Trophoblast cell (in vitro differentiated cells and primary cell): Measurements from ENCODE around the gene SYPL1.

ENCODE experiments used
- DNase-seq, 2 donors: peaks; one replicate each; pipeline ENCODE4 v3.0.0-alpha.2; 2016
- H2AFZ ChIP-seq: 2 replicates; pipeline ENCODE4 v1.6.1; 2013; ENCODE audit warnings: low read length, moderate library complexity, mild to moderate bottlenecking; ENCODE audit not compliant: insufficient read depth, poor library complexity
- H2AK5ac ChIP-seq: 2 replicates; pipeline ENCODE4 v1.6.1; 2013; ENCODE audit warnings: mild to moderate bottlenecking, low read length
- H2BK120ac ChIP-seq: 2 replicates; pipeline ENCODE4 v1.6.1; 2013; ENCODE audit warnings: low read length, mild to moderate bottlenecking, moderate library complexity; ENCODE audit not compliant: insufficient read depth, poor library complexity
- H2BK12ac ChIP-seq: 2 replicates; pipeline ENCODE4 v1.6.1; 2013; ENCODE audit warnings: mild to moderate bottlenecking, low read length, moderate library complexity
- H2BK5ac ChIP-seq: 2 replicates; pipeline ENCODE4 v1.6.1; 2013; ENCODE audit warnings: low read length, low read depth, moderate library complexity, mild to moderate bottlenecking; ENCODE audit not compliant: poor library complexity
- H3K14ac ChIP-seq: 2 replicates; pipeline ENCODE4 v1.6.1; 2013; ENCODE audit warnings: mild to moderate bottlenecking, low read length
- H3K18ac ChIP-seq: 2 replicates; pipeline ENCODE4 v1.6.1; 2013; ENCODE audit warnings: mild to moderate bottlenecking, low read length
- H3K23ac ChIP-seq: 2 replicates; pipeline ENCODE4 v1.6.1; 2013; ENCODE audit warnings: low read length
- H3K27ac ChIP-seq: 2 replicates; pipeline ENCODE4 v1.5.1; 2013; ENCODE audit warnings: low read depth, mild to moderate bottlenecking, inconsistent platforms, low read length, moderate library complexity
- H3K27me3 ChIP-seq: 2 replicates; pipeline ENCODE4 v1.6.1; 2013; ENCODE audit warnings: inconsistent platforms, mild to moderate bottlenecking, low read length, moderate library complexity; ENCODE audit not compliant: insufficient read depth
- H3K36me3 ChIP-seq, 2 experiments: 1 replicate in 1 of 2; 2 replicates in 1 of 2; pipeline ENCODE4 v1.6.1; 2013; ENCODE audit warnings: low read length in 2 of 2, mild to moderate bottlenecking in 2 of 2, moderate library complexity in 1 of 2; ENCODE audit not compliant: insufficient read depth in 2 of 2, control insufficient read depth in 1 of 2
- H3K4ac ChIP-seq: 2 replicates; pipeline ENCODE4 v1.6.1; 2013; ENCODE audit warnings: low read depth, mild to moderate bottlenecking, low read length, moderate library complexity
- H3K4me1 ChIP-seq, 2 experiments: 1 replicate in 1 of 2; 2 replicates in 1 of 2; pipeline ENCODE4 v1.6.1; 2013; ENCODE audit warnings: low read length in 2 of 2, mild to moderate bottlenecking in 2 of 2, moderate library complexity in 1 of 2; ENCODE audit not compliant: insufficient read depth in 2 of 2, control insufficient read depth in 1 of 2
- H3K4me2 ChIP-seq: 2 replicates; pipeline ENCODE4 v1.6.1; 2013; ENCODE audit warnings: inconsistent platforms, mild to moderate bottlenecking, low read length, moderate library complexity
- H3K4me3 ChIP-seq: 2 replicates; pipeline ENCODE4 v1.5.1; 2013; ENCODE audit warnings: mild to moderate bottlenecking, low read depth, low read length, inconsistent platforms
- H3K79me1 ChIP-seq: one replicate; pipeline ENCODE4 v1.6.1; 2013; ENCODE audit warnings: low read length
- H3K79me2 ChIP-seq: 2 replicates; pipeline ENCODE4 v1.6.1; 2013; ENCODE audit warnings: low read length, mild to moderate bottlenecking; ENCODE audit not compliant: control insufficient read depth, insufficient read depth, poor library complexity
- H3K9ac ChIP-seq: 2 replicates; pipeline ENCODE4 v1.6.1; 2013; ENCODE audit warnings: mild to moderate bottlenecking, low read length
- H3K9me3 ChIP-seq: 2 replicates; pipeline ENCODE4 v1.6.1; 2013; ENCODE audit warnings: low read depth, mild to moderate bottlenecking, control low read depth, inconsistent platforms, low read length; ENCODE audit not compliant: insufficient read depth
- H4K12ac ChIP-seq: 2 replicates; pipeline ENCODE4 v1.6.1; 2013; ENCODE audit warnings: low read depth, mild to moderate bottlenecking, low read length, moderate library complexity
- H4K8ac ChIP-seq: 2 replicates; pipeline ENCODE4 v1.6.1; 2013; ENCODE audit warnings: low read depth, mild to moderate bottlenecking, low read length, moderate library complexity
- H4K91ac ChIP-seq: one replicate; pipeline ENCODE4 v1.6.1; 2013; ENCODE audit warnings: low read depth, mild to moderate bottlenecking, low read length, moderate library complexity
- WGBS: extraction: QIAGEN DNeasy Blood & Tissue Kit; methylation state at CpG from one replicate; pipeline ENCODE4 v1.1.7; 2013; ENCODE audit warnings: missing lambda C conversion rate; ENCODE audit not compliant: insufficient read length, insufficient coverage; ENCODE audit errors: extremely low coverage; 5-methylcytosine and 5-hydroxymethylcytosine counted together

Gene SYPL1

DNA sequence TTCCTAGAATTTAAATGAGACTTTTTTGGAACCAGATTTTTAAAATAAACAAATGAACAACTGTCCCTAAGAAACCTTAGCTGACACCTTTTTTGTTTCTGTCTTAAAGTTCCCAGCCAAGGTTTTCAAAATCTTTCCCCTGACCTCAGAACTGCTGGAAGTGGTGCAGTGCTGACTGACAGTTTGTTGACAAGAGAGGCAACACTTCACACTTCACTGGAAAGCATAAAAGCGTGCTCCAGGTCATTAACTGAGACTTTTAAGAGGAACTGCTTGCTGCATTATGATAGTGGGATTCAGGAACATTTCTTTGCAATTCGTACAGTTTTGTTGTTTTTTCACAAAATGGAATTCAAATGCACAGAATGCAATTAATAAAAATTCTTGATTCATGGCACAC is 36.2 kb downstream of the SYPL1 start:
- WGBS = no CpG with 5 or more reads among the region's 2 CpGs

DNA sequence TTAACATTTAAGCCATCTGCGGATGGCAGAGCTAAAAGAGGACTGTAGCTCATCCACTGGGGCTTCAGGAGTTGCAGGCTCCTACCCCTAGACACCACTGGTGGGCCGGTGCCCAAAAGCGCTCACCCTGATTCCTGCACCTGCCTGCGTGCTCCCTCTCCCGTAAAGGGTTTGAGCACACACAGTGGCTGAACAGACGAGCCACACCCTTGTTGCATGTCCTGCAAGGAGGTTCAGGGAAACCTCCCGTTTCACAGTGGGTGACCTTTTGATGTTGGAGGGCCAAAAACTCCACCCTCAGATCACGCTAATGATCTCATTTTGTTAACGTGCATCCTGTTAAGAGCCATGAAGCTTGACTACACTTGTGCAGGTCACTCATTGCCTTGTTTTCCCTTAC is 37.9 kb downstream of the SYPL1 start:
- Histone ChIP-seq H3K14ac (no peak overlapping the region), H3K9ac (no peak overlapping the region), H2AFZ (no peak overlapping the region), H3K4me3 (no peak overlapping the region), H3K27ac (no peak overlapping the region), H2BK120ac (no peak overlapping the region), H3K18ac (no peak overlapping the region), H4K91ac (no peak overlapping the region), H3K9me3 (no peaks in the 10 kb centered on the region), H2BK12ac (no peak overlapping the region), H3K4me2 (no peak overlapping the region), H3K4me1 (peaks cover 4 to 9% of the 10 kb centered on the region in 2 experiments), H3K79me1 (no peaks in the 10 kb centered on the region), H2AK5ac (no peak overlapping the region), H3K79me2 (no peaks in the 10 kb centered on the region), H3K36me3 (no peaks in the 10 kb centered on the region), H3K27me3 (no peaks in the 10 kb centered on the region), H3K4ac (no peak overlapping the region), H3K23ac (no peak overlapping the region), H4K12ac (no peak overlapping the region), H2BK5ac (no peak overlapping the region), H4K8ac (no peak overlapping the region)
- DNase-seq = no peak
- WGBS = no CpG with 5 or more reads among the region's 9 CpGs

More for the DNA sequence above, 36.2 kb downstream of the SYPL1 start:
- Histone ChIP-seq H2AK5ac (no peak overlapping the region), H3K9me3 (no peaks in the 10 kb centered on the region), H3K27ac (no peak overlapping the region), H3K79me2 (no peaks in the 10 kb centered on the region), H3K14ac (no peak overlapping the region), H3K27me3 (no peaks in the 10 kb centered on the region), H3K4me1 (peaks cover 4 to 9% of the 10 kb centered on the region in 2 experiments), H4K12ac (no peak overlapping the region), H3K4me3 (no peak overlapping the region), H3K4me2 (no peak overlapping the region), H3K79me1 (no peaks in the 10 kb centered on the region), H4K91ac (no peak overlapping the region), H4K8ac (no peak overlapping the region), H3K4ac (no peak overlapping the region), H2AFZ (no peak overlapping the region), H3K18ac (no peak overlapping the region), H3K9ac (no peak overlapping the region), H2BK5ac (no peak overlapping the region), H3K36me3 (no peaks in the 10 kb centered on the region), H3K23ac (no peak overlapping the region), H2BK120ac (no peak overlapping the region), H2BK12ac (no peak overlapping the region)
- no peak for DNase-seq

- Histone ChIP-seq H3K14ac (no peak overlapping the region), H3K27me3 (no peaks in the 10 kb centered on the region), H3K23ac (no peak overlapping the region), H3K9me3 (no peaks in the 10 kb centered on the region), H4K91ac (no peak overlapping the region), H3K4me2 (no peak overlapping the region), H2AK5ac (no peak overlapping the region), H3K18ac (no peak overlapping the region), H2AFZ (no peak overlapping the region), H2BK5ac (no peak overlapping the region), H3K79me1 (no peaks in the 10 kb centered on the region), H3K36me3 (no peaks in the 10 kb centered on the region), H3K9ac (no peak overlapping the region), H3K79me2 (no peaks in the 10 kb centered on the region), H4K8ac (no peak overlapping the region), H3K4ac (no peak overlapping the region), H2BK120ac (no peak overlapping the region), H3K4me1 (peaks cover 6 to 11% of the 10 kb centered on the region in 2 experiments), H3K27ac (no peak overlapping the region), H3K4me3 (no peak overlapping the region), H2BK12ac (no peak overlapping the region), H4K12ac (no peak overlapping the region)
- DNase-seq = no peak
- no CpG with 5 or more reads among the region's 3 CpGs for WGBS
Observed at GRCh38 chr7:106073701-106074100, 38.4 kb downstream of the SYPL1 start.

- Histone ChIP-seq H2BK12ac (no peak overlapping the region), H3K23ac (no peak overlapping the region), H3K27me3 (no peaks in the 10 kb centered on the region), H3K4me3 (no peak overlapping the region), H4K8ac (no peak overlapping the region), H2AFZ (no peak overlapping the region), H3K27ac (no peak overlapping the region), H3K9ac (no peak overlapping the region), H4K91ac (no peak overlapping the region), H3K36me3 (no peaks in the 10 kb centered on the region), H2AK5ac (no peak overlapping the region), H3K4me2 (no peak overlapping the region), H3K9me3 (no peaks in the 10 kb centered on the region), H3K79me1 (no peaks in the 10 kb centered on the region), H3K14ac (no peak overlapping the region), H3K79me2 (no peaks in the 10 kb centered on the region), H3K4ac (no peak overlapping the region), H3K18ac (no peak overlapping the region), H2BK5ac (no peak overlapping the region), H2BK120ac (no peak overlapping the region), H4K12ac (no peak overlapping the region), H3K4me1 (peaks cover 6 to 11% of the 10 kb centered on the region in 2 experiments)
- no CpG with 5 or more reads among the region's 4 CpGs for WGBS
- DNase-seq = peak in 1 of 2 donors; percentile 53
Observed at GRCh38 chr7:106072715-106073091, 39.4 kb downstream of the SYPL1 start.
